Amniotic epithelial cell (primary cell): ENCODE measurements around the gene SHD.
"Not testable (repeated sequence)": the region's sequence is repeated elsewhere in the genome, so short reads cannot be mapped to it uniquely, and the experiment has no call there.

ENCODE experiments used
- DNase-seq: peaks from one replicate; pipeline ENCODE4 v3.0.0-alpha.2; 2010; ENCODE audit warnings: low read depth

The SHD gene, protein sequence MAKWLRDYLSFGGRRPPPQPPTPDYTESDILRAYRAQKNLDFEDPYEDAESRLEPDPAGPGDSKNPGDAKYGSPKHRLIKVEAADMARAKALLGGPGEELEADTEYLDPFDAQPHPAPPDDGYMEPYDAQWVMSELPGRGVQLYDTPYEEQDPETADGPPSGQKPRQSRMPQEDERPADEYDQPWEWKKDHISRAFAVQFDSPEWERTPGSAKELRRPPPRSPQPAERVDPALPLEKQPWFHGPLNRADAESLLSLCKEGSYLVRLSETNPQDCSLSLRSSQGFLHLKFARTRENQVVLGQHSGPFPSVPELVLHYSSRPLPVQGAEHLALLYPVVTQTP

GRCh38 chr19:4278419-4279266, at the start of gene SHD:
Gene SHD, plus strand, starts transcription at chr19:4279266. Its CDS starts 798 bp downstream, at chr19:4280064.
- no peak for DNase-seq

GRCh38 chr19:4230237-4230636, 48.8 kb upstream of the SHD start:
- not testable (repeated sequence) for DNase-seq

DNA sequence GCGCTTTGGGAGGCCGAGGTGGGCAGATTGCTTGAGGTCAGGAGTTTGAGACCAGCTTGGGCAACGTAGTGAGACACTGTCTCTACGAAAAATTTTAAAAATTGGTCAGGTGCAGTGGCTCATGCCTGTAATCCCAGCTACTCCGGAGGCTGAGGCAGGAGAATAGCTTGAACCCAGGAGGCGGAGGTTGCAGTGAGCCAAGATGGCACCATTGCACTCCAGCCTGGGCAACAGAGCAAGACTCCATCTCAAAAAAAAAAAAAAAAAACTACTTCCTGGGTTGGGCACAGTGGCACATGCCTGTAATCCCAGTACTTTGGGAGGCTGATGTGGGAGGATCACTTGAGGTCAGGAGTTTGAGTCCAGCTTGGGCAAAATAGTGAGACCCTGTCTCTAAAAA, 47.5 kb upstream of the SHD start:
- not testable (repeated sequence) for DNase-seq

DNA sequence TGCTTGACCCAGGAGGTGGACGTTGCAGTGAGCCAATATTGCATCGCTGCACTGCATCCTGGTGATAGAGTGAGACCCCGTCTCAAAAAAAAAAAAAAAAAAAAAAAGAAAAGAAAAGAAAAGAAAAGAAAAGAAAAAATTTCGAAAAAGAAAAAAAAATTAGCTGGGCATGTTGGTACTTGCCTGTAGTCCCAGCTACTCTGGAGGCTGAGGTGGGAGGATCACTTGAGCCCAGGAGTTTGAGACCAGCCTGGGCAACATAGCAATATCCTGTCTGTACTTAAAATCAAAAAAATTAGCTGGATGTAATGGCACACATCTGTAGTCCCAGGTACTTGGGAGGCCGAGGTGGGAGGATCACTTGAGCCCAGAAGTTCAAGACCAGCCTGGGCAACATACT, 46.9 kb upstream of the SHD start:
- DNase-seq, result not testable (repeated sequence)

DNA sequence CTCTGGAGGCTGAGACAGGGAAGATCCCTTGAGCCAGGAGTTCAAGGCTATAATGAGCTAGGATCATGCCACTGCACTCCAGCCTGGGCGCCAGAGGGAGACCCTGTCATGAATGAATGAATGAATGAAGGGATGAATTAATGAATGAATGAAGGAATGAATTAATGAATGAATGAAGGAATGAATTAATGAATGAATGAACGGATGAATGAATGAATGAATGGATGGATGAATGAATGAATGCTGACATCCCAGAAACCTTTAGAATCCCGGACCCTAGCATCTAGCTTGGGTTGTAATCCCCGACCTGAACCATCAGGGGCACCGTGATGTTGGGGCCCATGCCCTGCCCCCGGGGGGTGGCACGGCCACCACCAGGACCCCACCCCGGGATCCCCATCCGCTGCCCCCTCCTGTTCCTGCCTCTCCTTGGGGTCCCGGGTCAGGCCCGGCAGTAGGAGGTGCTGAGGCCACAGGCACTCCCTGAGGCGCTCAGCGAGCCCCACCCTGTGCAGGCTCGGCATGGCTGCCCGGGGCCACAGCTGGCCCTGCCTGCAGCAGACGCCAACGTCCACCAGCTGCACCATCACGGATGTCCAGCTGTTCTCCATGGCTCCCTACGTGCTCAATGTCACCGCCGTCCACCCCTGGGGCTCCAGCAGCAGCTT, 46.3 kb upstream of the SHD start:
- DNase-seq, result no peak

DNA sequence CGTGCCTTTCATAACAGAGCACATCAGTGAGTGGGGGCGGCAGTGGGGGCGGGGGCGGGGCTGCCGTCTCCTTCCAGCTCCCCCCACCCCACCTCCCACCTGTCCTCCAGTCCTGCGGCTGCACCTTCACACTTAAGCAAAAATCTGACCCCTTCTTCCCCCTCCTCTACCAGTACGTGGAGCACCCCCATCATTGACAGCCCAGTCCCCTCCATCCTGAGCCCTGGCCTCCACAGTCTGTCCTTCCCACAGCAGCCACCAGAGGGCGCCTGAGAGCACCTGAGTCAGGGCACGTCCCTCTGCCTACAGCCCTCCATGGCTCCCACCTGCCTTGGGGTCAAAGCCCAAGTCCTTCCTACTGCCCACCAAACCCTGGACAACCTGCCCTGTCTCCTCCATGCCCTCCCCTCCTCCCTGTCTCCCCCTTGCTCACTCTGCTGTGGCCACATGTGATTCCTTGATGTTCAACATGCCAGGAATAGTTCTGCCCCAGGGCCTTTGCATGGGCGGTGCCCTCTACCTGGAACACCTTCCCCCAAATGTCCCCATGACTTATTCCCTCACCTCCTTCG, 45.7 kb upstream of the SHD start:
- peak; percentile 10 for DNase-seq

DNA sequence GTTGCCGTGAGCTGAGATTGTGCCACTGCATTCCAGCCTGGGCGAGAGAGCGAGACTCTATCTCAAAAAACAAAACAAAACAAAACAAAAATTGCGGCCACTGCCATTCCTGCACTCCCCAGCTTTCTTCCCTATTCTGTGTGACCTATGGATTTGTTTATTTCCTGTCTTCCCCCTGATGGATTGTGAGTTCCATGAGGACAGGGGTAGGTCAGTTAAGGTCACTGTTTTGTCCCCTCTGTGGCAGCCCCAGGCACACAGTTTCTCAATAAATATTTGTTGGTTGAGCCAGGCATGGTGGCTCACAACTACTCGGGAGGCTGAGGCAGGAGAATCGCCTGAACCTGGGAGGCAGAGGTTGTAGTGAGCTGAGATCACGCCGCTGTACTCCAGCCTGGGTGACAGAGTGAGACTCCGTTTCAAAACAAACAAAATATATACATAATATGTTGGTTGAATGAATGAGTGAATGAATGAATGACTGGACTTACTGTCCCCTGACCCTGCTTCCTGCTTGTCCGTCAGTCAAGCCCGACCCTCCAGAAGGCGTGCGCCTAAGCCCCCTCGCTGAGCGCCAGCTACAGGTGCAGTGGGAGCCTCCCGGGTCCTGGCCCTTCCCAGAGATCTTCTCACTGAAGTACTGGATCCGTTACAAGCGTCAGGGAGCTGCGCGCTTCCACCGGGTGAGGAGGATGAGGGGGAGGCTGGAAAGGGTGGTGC, 44.8 kb upstream of the SHD start:
- no peak for DNase-seq

- no peak for DNase-seq
These were observed 44.2 kb upstream of the SHD start for GRCh38 chr19:4234862-4235201.

DNA sequence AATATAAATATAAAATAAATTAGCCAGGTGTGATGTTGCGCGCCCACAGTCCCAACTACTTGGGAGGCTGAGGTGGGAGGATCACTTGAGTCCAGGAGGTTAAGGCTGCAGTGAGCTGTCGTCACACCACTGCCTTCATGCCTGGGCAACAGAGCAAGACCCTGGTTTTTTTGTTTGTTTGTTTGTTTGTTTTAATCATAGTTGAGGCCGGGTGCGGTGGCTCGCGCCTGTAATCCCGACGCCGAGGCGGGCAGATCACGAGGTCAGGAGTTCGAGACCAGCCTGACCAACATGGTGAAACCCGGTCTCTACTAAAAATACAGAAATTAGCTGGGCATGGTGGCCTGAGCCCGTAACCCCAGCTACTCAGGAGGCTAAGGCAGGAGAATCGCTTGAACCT, 41.6 kb upstream of the SHD start:
- DNase-seq, result not testable (repeated sequence)

DNA sequence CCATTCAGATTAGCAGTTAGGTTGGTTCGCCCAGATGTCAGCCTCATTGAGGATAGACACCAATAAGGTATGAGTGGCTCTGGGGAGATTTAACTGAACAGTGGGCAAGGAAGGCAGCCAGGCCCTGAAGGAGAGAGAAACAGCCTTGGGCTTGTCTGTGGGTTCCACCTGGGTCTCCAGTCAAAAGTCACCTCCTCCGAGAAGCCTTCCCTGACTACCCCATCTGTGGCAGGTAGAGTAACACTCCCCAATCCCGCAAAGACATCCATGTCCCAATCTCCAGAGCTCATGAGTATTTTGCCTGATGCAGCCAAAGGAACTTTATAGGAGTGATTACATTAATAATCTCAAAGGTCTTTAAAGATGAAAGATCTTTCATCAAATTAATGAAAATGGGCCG, 40.2 kb upstream of the SHD start:
- DNase-seq, result no peak

DNA sequence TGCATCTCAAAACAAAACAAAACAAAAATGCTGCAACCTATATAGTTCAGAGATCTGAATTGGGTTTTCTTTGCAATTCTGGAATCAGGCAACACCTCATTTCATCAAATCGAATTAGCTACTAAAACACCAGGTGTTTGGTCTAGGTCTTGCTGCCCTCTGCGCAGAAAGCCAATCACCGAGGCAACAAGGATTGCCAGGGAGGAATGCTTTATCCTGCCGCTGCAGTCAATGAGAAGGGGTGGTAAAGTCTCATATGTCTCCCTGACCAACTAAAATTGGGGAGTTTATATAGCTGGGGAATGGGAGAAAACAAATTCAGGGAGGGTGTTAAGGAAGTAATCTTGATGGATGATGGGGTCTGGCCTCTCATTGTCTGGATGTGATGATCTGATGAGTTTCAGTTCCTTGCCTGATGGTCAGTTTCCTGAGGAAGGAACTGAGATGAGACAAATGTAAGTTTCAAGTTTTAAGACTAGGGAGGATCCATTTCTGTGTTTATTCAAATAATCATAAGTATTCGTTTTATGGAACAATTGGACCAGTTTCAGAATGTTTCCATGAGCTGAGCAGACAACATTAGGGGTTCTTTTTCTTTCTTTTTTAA, 37.1 kb upstream of the SHD start:
- no peak for DNase-seq

DNA sequence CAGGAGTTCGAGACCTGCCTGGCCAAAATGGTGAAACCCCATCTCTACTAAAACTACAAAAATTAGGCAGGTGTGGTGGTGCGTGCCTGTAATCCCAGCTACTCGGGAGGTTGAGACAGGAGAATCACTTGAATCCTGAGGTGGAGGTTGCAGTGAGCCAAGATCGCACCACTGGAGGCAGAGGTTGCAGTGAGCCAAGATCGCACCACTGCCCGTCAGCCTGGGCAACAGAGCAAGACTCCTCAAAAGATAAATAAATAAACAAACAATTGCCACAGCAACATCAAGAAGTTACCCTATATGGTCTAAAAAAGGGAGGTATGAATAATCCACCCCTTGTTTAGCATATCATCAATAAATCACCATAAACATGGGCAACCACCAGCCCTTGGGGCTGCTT, 33.1 kb upstream of the SHD start:
- DNase-seq, result not testable (repeated sequence)

- DNase-seq, result peak; percentile 99
These were observed 32.1 kb upstream of the SHD start, which contains the start of gene YJU2 for GRCh38 chr19:4246767-4247593. Gene YJU2, plus strand, starts transcription at chr19:4247080. Its CDS starts 67 bp downstream, at chr19:4247147.

- DNase-seq, result no peak
These were observed 22.5 kb upstream of the SHD start for GRCh38 chr19:4256563-4256962.

GRCh38 chr19:4257025-4257424, 22.0 kb upstream of the SHD start:
- DNase-seq, result no peak

DNA sequence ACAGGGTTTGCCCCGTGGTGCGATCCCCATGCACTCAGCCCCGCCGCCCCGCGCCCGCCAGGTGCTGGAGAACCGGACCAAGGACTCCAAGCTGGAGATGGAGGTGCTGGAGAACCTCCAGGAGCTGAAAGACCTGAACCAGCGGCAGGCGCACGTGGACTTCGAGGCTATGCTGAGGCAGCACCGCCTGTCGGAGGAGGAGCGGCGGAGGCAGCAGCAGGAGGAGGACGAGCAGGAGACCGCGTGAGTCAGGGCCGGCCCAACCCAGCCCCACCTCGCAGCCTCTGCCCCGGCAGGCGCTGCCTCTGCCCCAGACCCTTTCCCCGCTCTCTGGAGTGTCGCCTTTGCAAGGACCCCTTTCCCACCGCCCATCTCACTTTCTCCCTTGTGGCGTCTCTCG, 20.9 kb upstream of the SHD start:
- no peak for DNase-seq

DNA sequence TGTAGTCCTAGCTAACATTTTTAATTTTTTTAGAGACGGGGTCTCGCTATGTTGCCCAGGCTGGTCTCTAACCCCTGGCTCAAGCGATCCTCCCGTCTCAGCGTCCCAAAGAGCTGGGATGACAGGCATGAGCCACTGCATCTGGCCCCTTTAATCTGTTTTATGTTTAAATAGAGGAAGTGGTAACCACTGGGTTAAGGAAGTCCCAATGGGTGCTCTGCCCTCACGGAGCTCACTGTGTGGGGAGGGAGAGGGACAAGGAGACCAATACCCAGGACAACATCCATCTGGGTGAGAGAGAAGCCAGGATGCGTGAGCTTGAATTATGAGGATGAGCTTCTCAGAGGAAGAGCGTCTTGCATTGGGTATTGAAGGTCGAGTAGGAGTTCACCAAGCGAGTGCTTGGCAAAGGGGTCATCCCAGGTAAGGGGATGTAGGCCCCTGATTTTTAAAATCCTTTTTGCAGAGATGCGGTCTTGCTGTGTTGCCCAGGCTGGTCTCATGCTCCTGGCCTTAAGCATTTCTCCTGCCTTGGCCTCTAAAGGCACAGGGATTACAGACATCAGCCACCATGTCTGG, 18.4 kb upstream of the SHD start:
- DNase-seq, result no peak

DNA sequence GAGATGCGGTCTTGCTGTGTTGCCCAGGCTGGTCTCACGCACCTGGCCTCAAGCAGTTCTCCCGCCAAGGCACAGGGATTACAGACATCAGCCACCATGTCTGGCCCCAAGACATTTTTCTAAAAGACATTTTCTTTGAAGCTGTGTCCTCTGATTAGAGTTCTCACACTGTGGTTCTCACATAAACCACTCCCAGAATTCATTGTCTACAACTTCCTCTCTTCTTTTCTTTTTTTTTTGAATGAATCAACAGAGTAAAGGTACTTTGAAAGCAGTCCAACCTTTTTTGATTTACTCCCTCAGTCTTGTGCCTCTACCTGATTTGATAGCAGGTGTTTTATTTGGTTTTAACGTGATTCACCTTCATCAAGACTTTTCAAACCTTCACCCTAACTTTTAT, 14.3 kb upstream of the SHD start:
- DNase-seq, result no peak

- no peak for DNase-seq
These were observed 12.6 kb upstream of the SHD start for GRCh38 chr19:4266253-4267000.
